Measurements from ENCODE around the gene DCDC1.

GRCh38 chr11:31419138-31419537 is 49.6 kb upstream of the DCDC1 start:
- no peak for TF ChIP-seq CTCF (IDR thresholded peaks at IDR 0.05)
- TF ChIP-seq POLR2A (IDR thresholded peaks at IDR 0.05): no peak
- TF ChIP-seq EP300 (IDR thresholded peaks at IDR 0.05; ENCODE audit: low read depth): no peak
